Measurements from ENCODE around the gene TRMT2A.

- TF ChIP-seq POLR2A (IDR thresholded peaks at IDR 0.05; ENCODE audit: low read depth, low read length) = no peak
- TF ChIP-seq POLR2AphosphoS5 (IDR thresholded peaks at IDR 0.05; ENCODE audit: low read depth, low read length) = no peak
Observed at GRCh38 chr22:20106205-20106848, 10.7 kb downstream of the TRMT2A start.

Measured in GM12892 (cell line).